ENCODE data around the gene TBC1D2B.

DNA sequence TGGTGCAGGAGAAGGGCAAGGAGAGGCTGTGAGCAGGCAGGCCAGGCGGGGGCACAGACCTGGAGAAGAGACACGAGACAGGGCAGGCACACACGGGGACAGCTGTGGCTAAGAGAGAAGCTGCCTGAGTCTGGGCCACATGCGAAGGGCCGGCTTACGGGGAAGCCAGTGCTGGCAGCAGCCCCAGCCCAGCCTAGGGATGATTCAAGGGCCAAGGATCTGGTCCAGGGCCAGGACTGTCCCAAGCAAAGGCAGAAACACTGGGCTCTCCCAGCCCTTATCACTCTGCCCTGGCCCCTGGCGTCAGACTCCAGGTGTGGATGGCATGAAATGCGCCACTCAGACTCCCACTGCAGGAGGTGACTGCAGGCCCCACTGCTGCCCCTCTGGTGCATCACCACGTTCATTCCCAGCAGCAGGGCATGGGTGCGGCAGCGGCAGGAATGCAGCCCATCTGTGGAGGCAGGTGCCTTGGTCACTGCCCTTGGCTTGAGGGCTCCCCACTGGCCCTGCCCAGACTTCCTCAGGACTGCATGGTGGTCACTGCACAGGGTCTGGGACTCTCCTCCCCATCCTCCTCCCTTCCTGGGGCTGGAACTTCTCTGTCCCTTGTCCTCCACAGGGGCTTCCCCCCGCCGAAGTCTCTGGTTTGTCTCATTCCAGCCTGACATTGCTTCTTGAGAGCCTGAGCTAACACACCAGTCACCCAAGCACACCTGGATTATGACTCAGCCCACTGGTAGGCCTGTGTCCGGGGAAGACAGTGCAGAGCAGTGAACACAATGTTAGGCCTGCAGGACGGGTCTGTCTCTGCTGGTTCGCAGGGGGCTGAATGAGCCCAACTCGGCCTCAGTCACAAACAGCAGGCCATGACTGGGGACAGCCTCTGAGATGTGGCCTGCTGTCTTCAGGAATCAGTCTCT lies 69.3 kb downstream of the TBC1D2B start:
- TF ChIP-seq, protein P1, sequence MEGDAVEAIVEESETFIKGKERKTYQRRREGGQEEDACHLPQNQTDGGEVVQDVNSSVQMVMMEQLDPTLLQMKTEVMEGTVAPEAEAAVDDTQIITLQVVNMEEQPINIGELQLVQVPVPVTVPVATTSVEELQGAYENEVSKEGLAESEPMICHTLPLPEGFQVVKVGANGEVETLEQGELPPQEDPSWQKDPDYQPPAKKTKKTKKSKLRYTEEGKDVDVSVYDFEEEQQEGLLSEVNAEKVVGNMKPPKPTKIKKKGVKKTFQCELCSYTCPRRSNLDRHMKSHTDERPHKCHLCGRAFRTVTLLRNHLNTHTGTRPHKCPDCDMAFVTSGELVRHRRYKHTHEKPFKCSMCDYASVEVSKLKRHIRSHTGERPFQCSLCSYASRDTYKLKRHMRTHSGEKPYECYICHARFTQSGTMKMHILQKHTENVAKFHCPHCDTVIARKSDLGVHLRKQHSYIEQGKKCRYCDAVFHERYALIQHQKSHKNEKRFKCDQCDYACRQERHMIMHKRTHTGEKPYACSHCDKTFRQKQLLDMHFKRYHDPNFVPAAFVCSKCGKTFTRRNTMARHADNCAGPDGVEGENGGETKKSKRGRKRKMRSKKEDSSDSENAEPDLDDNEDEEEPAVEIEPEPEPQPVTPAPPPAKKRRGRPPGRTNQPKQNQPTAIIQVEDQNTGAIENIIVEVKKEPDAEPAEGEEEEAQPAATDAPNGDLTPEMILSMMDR (IDR thresholded peaks at IDR 0.05 in 8 of 11, conservative IDR thresholded peaks at IDR 0.05 in 3 of 11) = no peak
- TF ChIP-seq POLR2A (IDR thresholded peaks at IDR 0.05) (no peak), POLR2AphosphoS5 (IDR thresholded peaks at IDR 0.05) (peak; percentile 3 to 69 (median 49))

Measured in spleen (tissue), 7 donors.